A172 (cell line): ENCODE measurements around the gene C8B. TPM values are rescaled to one million over a fixed set of nuclear protein-coding genes. Genes with fewer than 3 reads are reported as not detected.

Experiments used
- DNase-seq: peaks from one replicate; pipeline ENCODE4 v3.0.0-alpha.2; 2015; ENCODE audit warnings: low spot score
- total RNA-seq: library from RNA; depleted of rRNA; stranded (reverse); fragments of >200 nt; shearing (Covaris generic); gene quantifications from 2 replicates; pipeline ENCODE4 v1.2.3, GENCODE V29; 2014

Gene C8B
- total RNA-seq, 1 experiment from 2014 or later, result not detected

- no peak for DNase-seq
Observed at GRCh38 chr1:56931686-56932085, 34.1 kb downstream of the C8B start.

DNA sequence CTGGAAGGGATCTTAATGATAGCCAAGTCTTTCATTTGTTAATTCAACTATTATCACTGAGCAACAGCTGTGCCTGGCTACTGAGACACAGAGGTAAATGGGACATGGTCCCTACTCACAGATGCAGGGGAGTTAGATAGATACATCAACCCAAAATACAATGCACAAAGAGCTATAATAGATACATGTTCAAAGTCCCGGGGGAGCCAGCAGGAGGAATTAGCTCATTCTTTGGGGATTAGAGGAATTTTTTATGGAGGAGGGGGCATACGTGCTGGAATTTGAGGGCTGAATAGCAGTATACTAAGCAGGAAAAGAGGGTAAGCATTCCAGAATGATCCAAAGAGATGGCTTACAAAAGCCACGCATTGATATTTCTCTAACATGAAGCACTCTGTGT lies 34.6 kb downstream of the C8B start:
- DNase-seq, result no peak

- no peak for DNase-seq
Observed at GRCh38 chr1:56929492-56929891, 36.3 kb downstream of the C8B start.

DNA sequence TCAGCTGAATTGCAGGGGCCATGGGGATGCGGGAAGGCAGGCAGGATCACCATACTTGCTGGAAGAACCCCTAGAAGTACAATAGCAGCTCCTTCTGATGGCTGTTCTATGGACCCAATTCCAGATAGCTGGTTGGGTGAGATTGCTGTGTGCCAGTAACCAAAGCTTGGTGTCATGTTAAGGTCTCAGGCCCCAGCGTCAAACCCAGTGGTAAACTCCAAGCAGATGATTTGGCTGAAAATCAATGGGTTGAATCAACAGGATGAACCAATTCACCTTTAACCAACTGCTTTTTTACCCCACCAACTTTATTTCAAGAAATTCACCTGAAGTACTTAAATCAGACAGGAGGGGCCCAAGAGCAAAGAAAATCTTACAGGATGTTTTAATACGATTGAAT lies 37.8 kb downstream of the C8B start:
- no peak for DNase-seq

DNA sequence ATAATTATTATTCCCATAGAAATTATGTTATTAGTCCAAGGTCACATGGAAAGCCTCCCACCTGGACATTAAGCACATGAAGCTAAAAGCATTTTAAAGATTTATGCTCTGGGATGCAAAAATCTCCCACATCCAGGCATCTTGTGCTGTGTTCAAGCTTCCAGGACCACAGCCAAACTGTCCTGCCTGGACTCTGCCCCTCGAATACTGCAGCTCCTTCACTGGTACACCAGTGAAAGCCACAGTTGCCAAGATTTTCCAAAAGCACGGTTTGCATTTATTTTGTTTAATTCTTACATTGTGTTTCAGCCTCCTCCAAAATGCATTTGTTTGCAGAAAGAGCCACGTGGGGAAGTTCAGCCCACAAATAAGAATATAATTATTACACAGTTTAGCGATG lies 38.6 kb downstream of the C8B start:
- DNase-seq, result no peak

GRCh38 chr1:56925193-56925592 lies 40.6 kb downstream of the C8B start:
- no peak for DNase-seq

- DNase-seq, result no peak
Observed at GRCh38 chr1:56924116-56924515, 41.7 kb downstream of the C8B start.

GRCh38 chr1:56923201-56923600 lies 42.6 kb downstream of the C8B start:
- DNase-seq, result no peak

- no peak for DNase-seq
Observed at GRCh38 chr1:56922507-56922906, 43.3 kb downstream of the C8B start.

DNA sequence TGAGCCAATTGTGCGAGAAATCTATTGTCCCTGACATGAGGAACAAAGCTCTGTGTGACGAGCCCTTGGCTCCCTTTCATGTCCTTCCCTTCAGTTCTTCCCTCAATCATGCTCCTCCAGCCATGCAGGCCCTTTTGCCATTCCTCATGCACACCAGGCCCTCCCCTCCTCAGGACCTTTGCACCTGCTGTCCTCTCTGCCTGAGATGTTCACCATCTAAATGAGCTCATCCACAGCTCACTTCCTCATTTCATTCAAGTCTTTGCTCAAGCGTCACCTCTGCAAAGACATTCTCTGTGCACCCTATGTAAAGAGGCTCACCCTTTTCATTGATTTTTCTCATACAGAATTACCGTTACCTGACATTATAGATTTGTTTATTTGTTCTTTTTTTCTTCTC lies 43.7 kb downstream of the C8B start:
- no peak for DNase-seq

DNA sequence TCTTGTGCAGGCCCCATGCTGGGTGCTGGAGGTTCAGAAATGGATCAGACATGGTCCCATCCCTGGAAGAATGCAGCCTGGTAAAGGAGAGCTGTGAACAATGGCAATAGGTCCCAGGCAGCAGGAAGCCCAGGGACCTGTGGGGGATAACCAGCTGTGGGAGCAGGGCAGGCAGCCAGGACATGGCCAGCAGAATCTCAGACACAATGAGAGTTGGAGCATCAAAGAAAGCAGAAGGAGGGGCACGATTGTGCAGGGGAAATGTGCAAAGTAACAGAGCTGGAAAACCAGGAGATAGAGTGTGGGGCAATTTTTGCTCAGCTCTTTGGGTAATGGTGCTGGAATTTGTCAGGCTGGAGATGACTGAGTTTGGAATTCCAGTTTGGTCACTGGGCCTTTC lies 44.3 kb downstream of the C8B start:
- DNase-seq, result no peak

DNA sequence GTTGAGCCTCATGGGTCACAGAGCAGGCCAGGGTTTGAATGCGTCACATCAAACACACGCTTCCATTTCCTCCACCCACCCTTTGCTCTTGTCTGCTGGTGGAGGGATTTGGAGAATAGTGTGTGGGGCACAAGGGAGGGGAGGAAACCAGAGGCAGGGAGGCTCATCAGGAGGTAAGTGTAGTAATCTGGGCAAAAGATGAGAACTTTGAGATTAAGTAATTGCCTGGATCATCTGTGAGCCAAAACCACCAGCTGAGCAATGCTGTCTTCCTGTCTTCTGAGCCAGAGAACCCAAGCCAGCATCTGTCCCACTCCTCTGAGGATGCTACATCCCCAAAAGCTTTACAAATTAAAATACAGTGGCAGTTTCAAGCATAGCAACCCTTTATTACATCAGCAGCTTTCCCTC lies 45.2 kb downstream of the C8B start:
- DNase-seq, result no peak

GRCh38 chr1:56917356-56917755 lies 48.5 kb downstream of the C8B start:
- no peak for DNase-seq

GRCh38 chr1:56916630-56917029 lies 49.2 kb downstream of the C8B start:
- DNase-seq, result no peak

- no peak for DNase-seq
Observed at GRCh38 chr1:56915960-56916359, 49.9 kb downstream of the C8B start.

- DNase-seq, result no peak
Observed at GRCh38 chr1:56912325-56912724, 53.5 kb downstream of the C8B start.

DNA sequence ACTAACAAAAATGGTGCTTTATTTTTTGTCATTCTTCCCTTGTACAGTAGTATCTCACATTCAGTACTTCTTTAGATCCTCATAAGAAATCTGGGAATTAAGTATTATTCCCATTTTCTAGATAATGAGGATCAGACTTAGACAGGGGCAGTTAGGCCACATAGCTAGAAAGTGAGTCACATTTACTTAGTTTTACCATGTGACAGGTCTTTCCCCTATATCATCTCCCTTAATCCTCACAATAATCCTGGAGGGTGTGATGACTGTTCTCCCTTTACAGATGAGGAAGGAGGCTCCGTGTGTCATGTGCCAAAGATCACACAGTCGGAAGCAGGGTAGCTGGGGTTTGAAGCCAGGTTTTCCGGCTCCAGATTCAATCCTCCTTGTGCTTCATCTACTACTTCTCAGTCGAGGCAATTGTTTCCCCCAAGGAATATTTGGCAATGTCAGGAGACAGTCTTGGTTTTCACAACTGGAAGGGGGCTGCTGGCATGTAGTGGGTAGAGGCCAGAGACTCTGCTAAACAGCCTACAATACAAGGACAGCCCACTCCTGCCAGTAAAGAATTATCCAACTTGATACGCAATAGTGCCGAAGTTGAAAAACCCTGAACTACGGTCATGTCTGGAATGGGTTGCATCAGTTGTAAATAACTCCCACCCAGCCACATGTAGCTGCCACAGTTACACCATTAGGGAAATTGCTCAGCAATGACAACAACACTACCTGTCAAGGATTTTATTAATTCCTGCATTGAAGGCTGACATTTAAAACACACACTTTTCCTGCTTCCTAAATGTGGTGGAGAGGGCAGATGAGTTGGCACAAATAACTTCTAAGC lies 54.5 kb downstream of the C8B start:
- DNase-seq, result peak; percentile 22

DNA sequence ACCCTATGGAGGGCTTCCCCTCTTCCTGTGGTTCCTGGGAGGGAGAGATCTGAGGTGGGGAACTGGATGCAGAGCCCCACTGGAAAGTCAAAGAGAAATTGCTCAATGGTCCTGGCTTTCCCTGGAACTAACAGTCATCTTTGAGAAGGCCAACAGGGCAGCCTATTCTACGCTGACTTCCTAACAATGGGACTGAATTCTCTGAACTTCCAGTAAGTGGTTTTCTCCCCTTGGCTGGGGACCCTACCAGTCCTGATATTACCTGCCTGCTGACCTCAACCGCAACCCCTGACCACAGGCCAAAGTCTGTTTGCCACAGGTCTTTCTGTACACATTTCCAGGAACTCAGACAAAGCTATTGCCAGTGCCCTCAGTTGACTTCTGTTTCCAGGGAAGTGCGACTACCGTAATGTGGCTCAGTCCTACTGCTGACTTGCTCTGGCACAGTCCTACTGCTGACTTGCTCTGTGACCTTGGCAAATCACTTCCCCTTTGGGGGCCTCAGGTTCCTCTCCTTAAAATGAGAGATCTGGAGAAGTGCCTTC lies 55.3 kb downstream of the C8B start:
- DNase-seq, result no peak

DNA sequence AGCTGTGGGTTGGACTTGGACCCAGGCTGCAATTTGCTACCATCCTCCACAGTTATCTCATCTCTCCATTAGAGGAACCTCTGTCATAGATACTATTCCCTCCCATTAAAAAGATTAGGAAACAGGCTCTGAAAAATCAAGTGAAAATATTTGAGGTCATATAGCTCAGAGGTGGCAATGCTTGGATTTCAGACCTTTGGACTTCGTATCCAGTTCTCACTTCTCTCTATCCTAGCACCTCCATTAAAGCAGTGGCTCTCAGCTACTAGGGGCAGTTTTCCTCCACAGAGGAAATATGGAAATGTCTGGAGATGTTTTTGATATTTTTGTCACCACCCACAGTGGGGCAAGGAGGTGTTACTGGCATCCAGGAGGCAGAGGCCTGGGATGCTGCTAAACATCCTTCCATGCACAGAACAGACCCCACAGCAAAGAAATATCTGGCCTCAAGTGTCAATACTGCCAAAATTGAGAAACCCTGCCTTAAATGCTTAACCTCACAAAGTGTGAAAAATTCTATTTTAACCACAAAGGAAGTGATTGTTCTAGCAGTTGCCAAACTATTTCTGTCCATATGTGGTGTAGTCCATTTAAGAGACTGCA lies 57.1 kb downstream of the C8B start:
- no peak for DNase-seq

GRCh38 chr1:56905667-56906066 lies 60.1 kb downstream of the C8B start:
- no peak for DNase-seq

DNA sequence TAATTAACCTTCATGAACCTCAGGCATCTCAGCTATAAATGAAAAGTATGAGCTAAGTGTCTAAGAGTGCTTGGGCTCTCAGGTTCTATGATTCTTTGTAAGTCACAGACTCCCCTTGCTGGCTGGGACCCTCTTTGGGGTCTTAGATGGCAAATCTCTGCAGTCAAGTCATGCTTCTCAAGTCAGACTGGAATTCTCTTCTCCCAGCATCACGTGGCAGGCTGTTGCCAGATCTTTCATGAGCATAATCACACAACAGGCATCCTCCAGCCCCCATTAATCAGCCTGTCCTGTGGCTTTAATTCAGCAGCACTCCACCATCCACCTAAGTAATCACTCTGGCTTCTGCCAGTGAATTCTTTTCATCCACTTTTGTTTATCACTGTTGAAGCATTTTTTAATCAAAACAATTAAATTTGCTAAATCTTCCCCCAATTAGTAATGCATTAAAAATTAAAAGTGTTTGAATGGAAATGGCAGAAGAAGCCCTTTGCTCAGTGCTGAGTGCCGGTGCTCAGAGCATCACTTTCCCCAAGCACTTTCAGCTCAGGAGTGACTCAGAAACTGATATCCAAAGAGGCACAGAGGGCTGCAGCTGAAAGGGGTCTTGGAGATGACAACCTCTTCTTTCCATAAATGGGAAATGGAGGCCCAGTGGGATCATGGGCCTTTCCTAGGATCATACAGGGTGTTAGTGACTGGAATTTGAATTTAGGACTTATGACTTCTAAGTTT lies 61.0 kb downstream of the C8B start:
- DNase-seq, result no peak

DNA sequence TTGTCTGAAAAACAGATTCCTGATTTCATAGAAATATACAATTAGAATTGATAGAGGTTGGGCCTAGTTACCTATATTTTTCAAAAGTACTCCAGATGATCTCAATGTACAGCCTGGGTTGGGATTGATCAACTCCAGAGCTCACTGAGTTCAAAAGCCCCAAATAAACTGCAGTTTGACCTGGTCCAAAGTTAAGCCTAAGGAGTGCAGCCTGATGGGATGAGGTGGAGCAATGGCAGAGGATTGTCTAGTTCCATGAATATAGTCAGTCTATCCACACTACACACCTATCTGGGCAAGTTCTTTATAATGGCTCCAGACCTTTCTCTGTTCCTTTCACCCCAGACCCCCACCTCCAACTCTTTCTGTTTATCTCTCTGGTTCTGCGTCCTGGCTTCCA lies 62.0 kb downstream of the C8B start:
- DNase-seq, result no peak

DNA sequence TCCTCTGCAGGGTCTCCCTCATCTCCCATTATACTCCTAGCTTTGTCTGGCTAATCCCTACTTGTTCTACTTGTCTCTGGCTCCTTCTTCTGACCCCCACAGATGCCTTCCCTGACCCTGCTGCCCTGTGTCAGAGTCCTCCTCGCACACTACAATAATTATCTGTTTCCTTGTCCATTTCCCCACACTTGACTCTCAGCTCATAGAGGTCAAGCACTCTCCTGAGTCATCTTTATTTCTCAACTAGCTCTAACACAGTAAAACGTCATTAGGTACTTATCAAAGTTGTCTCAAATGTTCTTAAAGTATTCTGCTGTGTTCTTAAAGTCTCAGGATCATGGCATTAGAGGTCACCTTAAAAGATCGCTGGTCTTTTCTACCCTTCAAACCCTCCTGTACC lies 64.1 kb downstream of the C8B start:
- no peak for DNase-seq
